Gastrocnemius medialis (tissue), 4 donors: ENCODE results near the gene ZNF480. TPM values are rescaled to one million over a fixed set of nuclear protein-coding genes. Genes with fewer than 3 reads are reported as not detected.
"Not testable (repeated sequence)": the region's sequence is repeated elsewhere in the genome, so short reads cannot be mapped to it uniquely, and the experiment has no call there.

Experiments used
- ATAC-seq, 2 donors: fragments of 150-250 bp; one replicate each; pipeline ENCODE4 v1.9.1; 2016
- DNase-seq, 2 donors: peaks; one replicate each; pipeline ENCODE4 v3.0.0-alpha.2; 2019
- H3K27ac ChIP-seq, 4 donors: fragments of 200-600 bp; sonication (generic); 1 replicate in 1 of 4; 2 replicates in 3 of 4; pipeline ENCODE4 v1.5.1; 2016 to 2018; ENCODE audit warnings: mild to moderate bottlenecking in 2 of 4, moderate library complexity in 1 of 4
- H3K27me3 ChIP-seq, 3 donors: fragments of 200-600 bp; sonication (generic) in 2 of 3; 1 replicate in 1 of 3; 2 replicates in 2 of 3; pipeline versions ENCODE4 v1.5.1 to v1.6.0; 2016 to 2019; ENCODE audit warnings: mild to moderate bottlenecking in 1 of 3, moderate library complexity in 1 of 3
- H3K36me3 ChIP-seq, 2 donors: fragments of 200-600 bp; sonication (generic) in 1 of 2; one replicate each; pipeline ENCODE4 v1.5.1; 2017 to 2018
- H3K4me1 ChIP-seq, 2 donors: fragments of 200-600 bp; sonication (generic) in 1 of 2; one replicate each; pipeline ENCODE4 v1.5.1; 2016 to 2017; ENCODE audit warnings: mild to moderate bottlenecking in 2 of 2
- H3K4me3 ChIP-seq, 4 donors: fragments of 200-600 bp; sonication (generic) in 3 of 4; 1 replicate in 1 of 4; 2 replicates in 3 of 4; pipeline ENCODE4 v1.5.1; 2016 to 2019; ENCODE audit warnings: mild to moderate bottlenecking in 2 of 4
- H3K9me3 ChIP-seq, 3 donors: fragments of 200-600 bp; sonication (generic) in 2 of 3; 1 replicate in 1 of 3; 2 replicates in 2 of 3; pipeline ENCODE4 v1.5.1; 2016 to 2019
- POLR2A ChIP-seq, 2 donors: fragments of 450-650 bp; IDR thresholded peaks; one replicate each; pipeline ENCODE4 v1.6.1; 2017; ENCODE audit warnings: antibody characterized with exemption in 2 of 2, mild to moderate bottlenecking in 2 of 2, moderate library complexity in 2 of 2
- in situ Hi-C, 4 donors: fragments of 200-750 bp; cut with MboI; loops; one replicate each; pipeline versions ENCODE4 v1.15.0 to v1.8.0; 2017; ENCODE audit warnings: low sequenced_read_pairs in 4 of 4
- intact Hi-C: fragments of 100-400 bp; cut with DNase I; formaldehyde crosslinking; loops from one replicate; pipeline ENCODE4 v1.15.1; 2023; ENCODE audit warnings: low total_unique reads
- total RNA-seq, 4 donors: library from RNA; depleted of rRNA; stranded (reverse); fragments of >200 nt; gene quantifications; one replicate each; pipeline versions ENCODE4 v1.1.0 to v1.2.3, GENCODE V29; 2016
- TF ChIP-seq, protein P1 (sequence below), 5 experiments: fragments of 450-650 bp in 3 of 5; fragments of 200-600 bp in 2 of 5; sonication (generic) in 2 of 5; IDR thresholded peaks in 4 of 5; conservative IDR thresholded peaks in 1 of 5; 1 replicate in 4 of 5; 2 replicates in 1 of 5; pipeline ENCODE4 v1.5.1; 2016 to 2019; ENCODE audit warnings: antibody characterized with exemption in 5 of 5, mild to moderate bottlenecking in 3 of 5, moderate library complexity in 3 of 5

ZNF480 gene
- 1 to 10 TPM; 3.8 to 7.4 (median 6.0) TPM for total RNA-seq

DNA sequence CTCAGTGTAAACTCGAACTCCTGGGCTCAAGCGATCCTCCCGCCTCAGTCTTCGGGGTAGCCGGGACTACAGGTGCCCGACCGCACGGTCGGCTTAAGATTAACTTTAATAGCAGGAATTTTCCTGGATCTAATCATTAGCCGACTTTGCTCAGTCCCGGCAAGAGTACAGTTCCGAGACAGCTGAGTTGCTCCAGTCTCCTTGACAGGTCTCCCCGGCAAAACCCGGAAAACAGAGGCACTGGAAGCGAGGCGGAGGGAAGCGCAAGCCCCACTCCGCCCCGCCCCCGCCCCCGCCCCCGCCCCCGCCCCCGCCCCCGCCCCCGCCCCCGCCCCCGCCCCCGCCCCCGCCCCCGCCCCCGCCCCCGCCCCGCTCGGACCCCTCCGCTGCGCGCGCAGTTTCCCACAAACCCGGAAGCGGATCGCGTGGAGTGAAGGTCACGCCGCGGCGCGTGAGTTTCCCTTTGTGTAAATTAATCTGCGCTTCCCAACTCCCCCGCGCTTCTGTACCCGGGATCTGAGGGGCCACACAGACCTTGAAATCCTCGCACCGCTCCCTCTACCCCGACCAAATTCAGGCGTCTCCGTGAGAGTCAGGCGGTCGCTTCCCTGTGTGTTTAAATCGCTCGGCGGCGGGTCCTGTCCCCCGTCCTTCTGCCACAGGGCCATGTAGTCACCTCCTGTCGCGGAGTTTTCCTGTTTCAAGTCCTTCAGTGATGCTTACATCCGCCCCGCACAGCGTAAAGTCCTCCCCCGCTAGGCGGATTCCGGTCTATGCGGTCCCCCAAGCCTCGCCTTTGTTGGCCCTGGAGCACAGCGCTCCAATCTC lies at the start of gene ZNF480:
ZNF480 (plus strand) TSS at position 397 of the 828 bp plus-strand sequence. CDS start 3,244 bp downstream, outside the sequence.
- intact Hi-C loops: loop anchor here (1.0 to 5.0 kb wide), 4 partner anchors 27 to 230 kb away; partner anchors contain the start of genes ZNF610 and ZNF808
- DNase-seq (peak; percentile 58 to 70), ATAC-seq (peak; percentile 93 to 94)
- peak within 1 kb of the TSS; percentile 90 to 94 (median 92) for H3K27ac ChIP-seq
- H3K36me3 ChIP-seq: peaks cover 5 to 36% of the 10 kb centered on the region in 2 donors
- H3K9me3 ChIP-seq: no peaks in the 10 kb centered on the region
- H3K27me3 ChIP-seq: no peaks in the 10 kb centered on the region
- H3K4me3 ChIP-seq: peak within 1 kb of the TSS; percentile 81 to 94 (median 86)
- peak; percentile 60 to 73 for TF ChIP-seq POLR2A (IDR thresholded peaks at IDR 0.05)
- TF ChIP-seq, protein P1, sequence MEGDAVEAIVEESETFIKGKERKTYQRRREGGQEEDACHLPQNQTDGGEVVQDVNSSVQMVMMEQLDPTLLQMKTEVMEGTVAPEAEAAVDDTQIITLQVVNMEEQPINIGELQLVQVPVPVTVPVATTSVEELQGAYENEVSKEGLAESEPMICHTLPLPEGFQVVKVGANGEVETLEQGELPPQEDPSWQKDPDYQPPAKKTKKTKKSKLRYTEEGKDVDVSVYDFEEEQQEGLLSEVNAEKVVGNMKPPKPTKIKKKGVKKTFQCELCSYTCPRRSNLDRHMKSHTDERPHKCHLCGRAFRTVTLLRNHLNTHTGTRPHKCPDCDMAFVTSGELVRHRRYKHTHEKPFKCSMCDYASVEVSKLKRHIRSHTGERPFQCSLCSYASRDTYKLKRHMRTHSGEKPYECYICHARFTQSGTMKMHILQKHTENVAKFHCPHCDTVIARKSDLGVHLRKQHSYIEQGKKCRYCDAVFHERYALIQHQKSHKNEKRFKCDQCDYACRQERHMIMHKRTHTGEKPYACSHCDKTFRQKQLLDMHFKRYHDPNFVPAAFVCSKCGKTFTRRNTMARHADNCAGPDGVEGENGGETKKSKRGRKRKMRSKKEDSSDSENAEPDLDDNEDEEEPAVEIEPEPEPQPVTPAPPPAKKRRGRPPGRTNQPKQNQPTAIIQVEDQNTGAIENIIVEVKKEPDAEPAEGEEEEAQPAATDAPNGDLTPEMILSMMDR (IDR thresholded peaks at IDR 0.05 in 4 of 5, conservative IDR thresholded peaks at IDR 0.05 in 1 of 5): peak in 1 of 5 experiments; percentile 13
- peaks cover 5 to 7% of the 10 kb centered on the region in 2 donors for H3K4me1 ChIP-seq
- in situ Hi-C loops: no loop called here

DNA sequence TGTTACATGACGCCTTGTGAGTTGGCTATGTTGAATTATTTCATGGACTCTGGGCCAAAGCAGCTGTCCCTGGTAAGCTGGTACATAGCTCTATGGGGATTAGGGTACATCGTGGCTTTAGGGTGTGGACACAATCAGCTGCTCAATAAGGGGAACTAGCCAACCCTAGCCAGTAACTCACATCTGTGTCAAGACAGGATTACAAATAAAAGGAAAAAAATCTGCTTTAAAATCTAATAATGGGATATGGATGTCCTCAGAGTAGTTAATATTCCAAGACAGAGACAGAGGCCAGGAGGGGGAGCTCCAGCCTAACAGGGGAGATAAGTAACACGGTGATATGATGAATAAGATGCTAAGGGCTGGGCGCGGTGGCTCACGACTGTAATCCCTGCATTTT lies 48.7 kb upstream of the ZNF480 start:
- H3K36me3 ChIP-seq: no peaks in the 10 kb centered on the region
- H3K27ac ChIP-seq: no peak overlapping the region
- in situ Hi-C loops: no loop called here
- no peaks in the 10 kb centered on the region for H3K27me3 ChIP-seq
- ATAC-seq (peak in 1 of 2 donors; percentile 49), DNase-seq (peak in 1 of 2 donors; percentile 17)
- TF ChIP-seq, protein P1 (IDR thresholded peaks at IDR 0.05 in 4 of 5, conservative IDR thresholded peaks at IDR 0.05 in 1 of 5): peak; percentile 21 to 66 (median 52)
- no peak for TF ChIP-seq POLR2A (IDR thresholded peaks at IDR 0.05)
- no peak overlapping the region for H3K4me3 ChIP-seq
- intact Hi-C loops: loop anchor here (10.0 kb wide), 1 partner anchor 487 kb away; the partner anchor contains the start of gene ZNF611
- H3K4me1 ChIP-seq: no peaks in the 10 kb centered on the region
- H3K9me3 ChIP-seq: no peaks in the 10 kb centered on the region

GRCh38 chr19:52258426-52258825 lies 38.5 kb upstream of the ZNF480 start:
- in situ Hi-C loops: loop anchor here in 2 of 4 donors (25.0 kb wide), 1 partner anchor 479 kb away; the partner anchor contains the start of gene ZNF611 (in 2 of the 2)
- TF ChIP-seq, protein P1 (IDR thresholded peaks at IDR 0.05 in 4 of 5, conservative IDR thresholded peaks at IDR 0.05 in 1 of 5): no peak
- no peak for TF ChIP-seq POLR2A (IDR thresholded peaks at IDR 0.05)
- intact Hi-C loops: no loop called here
- no peaks in the 10 kb centered on the region for H3K4me1 ChIP-seq
- DNase-seq (no peak), ATAC-seq (no peak)
- H3K27me3 ChIP-seq: no peaks in the 10 kb centered on the region
- H3K27ac ChIP-seq: no peak overlapping the region
- no peaks in the 10 kb centered on the region for H3K36me3 ChIP-seq
- no peak overlapping the region for H3K4me3 ChIP-seq
- H3K9me3 ChIP-seq: no peaks in the 10 kb centered on the region

- H3K4me1 ChIP-seq: peaks cover 4 to 10% of the 10 kb centered on the region in 2 donors
- H3K27ac ChIP-seq, H3K9me3 ChIP-seq, H3K4me3 ChIP-seq, ATAC-seq, intact Hi-C loops, DNase-seq, H3K36me3 ChIP-seq, H3K27me3 ChIP-seq: not testable (repeated sequence)
- in situ Hi-C loops: loop anchor here in 2 of 4 donors (25.0 kb wide), 1 partner anchor 472 kb away; the partner anchor contains the start of gene ZNF611 (in 2 of the 2)
These were observed 31.4 kb upstream of the ZNF480 start for GRCh38 chr19:52265556-52265955.
